Endothelial cell of umbilical vein (primary cell): ENCODE measurements around the gene SFTA2. TPM values are rescaled to one million over a fixed set of nuclear protein-coding genes. Genes with fewer than 3 reads are reported as not detected.

Source experiments
- BruUV-seq: library from RNA; stranded (reverse); fragments of 400-500 nt; replicated peaks from 2 replicates; lab custom pipeline; 2021; lab: Mats Ljungman, UMichigan
- CTCF ChIA-PET: fragments of 300-600, 350-600 bp; sonication (Branson Sonifier 250); formaldehyde crosslinking; loops from one replicate; lab custom pipeline; 2021; ENCODE audit warnings: antibody characterized with exemption, inconsistent platforms; lab: Charles Lee
- POLR2A ChIA-PET: fragments of 300-600, 350-600 bp; sonication (Branson Sonifier 250); formaldehyde crosslinking; loops from one replicate; lab custom pipeline; 2021; ENCODE audit warnings: antibody characterized with exemption, inconsistent platforms; lab: Charles Lee
- DNase-seq: peaks from one replicate; pipeline ENCODE4 v3.0.0-alpha.2; 2011; ENCODE audit warnings: low read depth, low spot score
- FAIRE-seq: peaks from 2 replicates; lab custom pipeline; 2011; peaks lifted over from hg19 to GRCh38; lab: Jason Lieb, UNC
- H2AFZ ChIP-seq: 2 replicates; pipeline ENCODE4 v1.6.0; 2012; ENCODE audit warnings: low read depth, low read length, control low read depth, inconsistent platforms
- H3K27ac ChIP-seq: 2 replicates; pipeline ENCODE4 v1.5.1; 2011; ENCODE audit warnings: low read depth, mild to moderate bottlenecking, control low read depth, low read length, moderate library complexity; ENCODE audit not compliant: insufficient read depth
- H3K27me3 ChIP-seq, 2 experiments: 2 replicates each; pipeline versions ENCODE4 v1.6.0 to v1.6.1; 2011; ENCODE audit warnings: low read length in 2 of 2, mixed read lengths in 1 of 2; ENCODE audit not compliant: control insufficient read depth in 2 of 2, insufficient read depth in 2 of 2
- H3K36me3 ChIP-seq, 2 experiments: 2 replicates in 1 of 2; 3 replicates in 1 of 2; pipeline ENCODE4 v1.5.1; 2011; ENCODE audit warnings: low read length in 2 of 2, mild to moderate bottlenecking in 1 of 2, moderate library complexity in 1 of 2; ENCODE audit not compliant: control insufficient read depth in 2 of 2, insufficient read depth in 2 of 2; ENCODE audit errors: extremely low read depth in 1 of 2
- H3K4me1 ChIP-seq: 3 replicates; pipeline ENCODE4 v1.5.1; 2011; ENCODE audit warnings: mild to moderate bottlenecking, low read length; ENCODE audit not compliant: control insufficient read depth, insufficient read depth; ENCODE audit errors: extremely low read depth
- H3K4me2 ChIP-seq: 2 replicates; pipeline ENCODE4 v1.6.1; 2011; ENCODE audit warnings: low read length, control low read depth, mixed read lengths; ENCODE audit not compliant: insufficient read depth
- H3K4me3 ChIP-seq, 3 experiments: fragments of 200-600 bp in 1 of 3; sonication (generic), shearing (Covaris generic) in 1 of 3; replicated peaks in 1 of 3; 2 replicates each; pipeline ENCODE4 v1.5.1; 2011 to 2016; ENCODE audit warnings: control low read depth in 3 of 3, low read length in 3 of 3, mild to moderate bottlenecking in 2 of 3, inconsistent platforms in 1 of 3, low read depth in 1 of 3, moderate library complexity in 1 of 3; ENCODE audit not compliant: insufficient read depth in 1 of 3
- H3K79me2 ChIP-seq: 2 replicates; pipeline ENCODE4 v1.6.0; 2012; ENCODE audit warnings: low read length, inconsistent platforms; ENCODE audit not compliant: control insufficient read depth, insufficient read depth
- H3K9ac ChIP-seq: replicated peaks from 2 replicates; pipeline ENCODE3; 2011; ENCODE audit warnings: low read length, control low read depth; ENCODE audit not compliant: insufficient read depth; ENCODE audit errors: extremely low read depth
- H3K9me1 ChIP-seq: replicated peaks from 3 replicates; pipeline ENCODE4 v1.6.0; 2011; ENCODE audit warnings: mild to moderate bottlenecking, low read length; ENCODE audit not compliant: control insufficient read depth, insufficient read depth; ENCODE audit errors: extremely low read depth
- H3K9me3 ChIP-seq: replicated peaks from 2 replicates; pipeline ENCODE4 v1.5.1; 2012; ENCODE audit warnings: low read length, inconsistent platforms; ENCODE audit not compliant: control insufficient read depth, insufficient read depth
- H4K20me1 ChIP-seq: replicated peaks from 2 replicates; pipeline ENCODE3; 2011; ENCODE audit warnings: mild to moderate bottlenecking, low read length; ENCODE audit not compliant: control insufficient read depth, insufficient read depth; ENCODE audit errors: extremely low read depth
- EZH2 ChIP-seq: IDR thresholded peaks from 2 replicates; pipeline ENCODE4 v1.6.1; 2012; ENCODE audit warnings: borderline replicate concordance, low read depth, mild to moderate bottlenecking, moderate library complexity, low read length, inconsistent platforms; ENCODE audit not compliant: severe bottlenecking
- FOS ChIP-seq: IDR thresholded peaks from 2 replicates; pipeline ENCODE4 v1.6.1; 2011; ENCODE audit warnings: mild to moderate bottlenecking, low read length, moderate library complexity, borderline replicate concordance; ENCODE audit not compliant: insufficient read depth
- GATA2 ChIP-seq: IDR thresholded peaks from 2 replicates; pipeline ENCODE4 v1.7.0; 2011; ENCODE audit warnings: low read depth, mild to moderate bottlenecking, moderate library complexity, mixed read lengths, low read length; ENCODE audit not compliant: insufficient read length, insufficient read depth
- JUN ChIP-seq: IDR thresholded peaks from 2 replicates; pipeline ENCODE4 v1.6.1; 2011; ENCODE audit warnings: borderline replicate concordance, low read depth; ENCODE audit not compliant: insufficient read length, insufficient read depth
- MAX ChIP-seq: IDR thresholded peaks from 2 replicates; pipeline ENCODE4 v1.6.1; 2011; ENCODE audit not compliant: insufficient read depth, insufficient read length
- MYC ChIP-seq: IDR thresholded peaks from one replicate; pipeline ENCODE4 v1.6.1; 2011; ENCODE audit warnings: mild to moderate bottlenecking, low read depth, low read length
- POLR2A ChIP-seq: IDR thresholded peaks from 2 replicates; pipeline ENCODE4 v1.6.1; 2012; ENCODE audit warnings: low read depth, mild to moderate bottlenecking, control low read depth, low read length
- POLR2AphosphoS5 ChIP-seq: IDR thresholded peaks from 2 replicates; pipeline ENCODE4 v1.6.1; 2012; ENCODE audit warnings: low read depth, mild to moderate bottlenecking, control low read depth, low read length, moderate library complexity; ENCODE audit not compliant: insufficient read depth
- dilution Hi-C: fragments of 300-500 bp; cut with MboI; formaldehyde crosslinking; loops from one replicate; pipeline ENCODE4 v1.15.0; 2019; ENCODE audit warnings: low sequenced_read_pairs; ENCODE audit not compliant: extremely low pct_ligation_motif_present
- intact Hi-C: fragments of 100-400 bp; cut with micrococcal nuclease; formaldehyde crosslinking; loops from one replicate; pipeline ENCODE4 v1.10.0; 2022
- polyA plus RNA-seq, 4 experiments: library from polyadenylated mRNA; depleted of rRNA in 3 of 4; stranded (reverse) in 3 of 4; unstranded in 1 of 4; fragments of >200 nt; gene quantifications; 2 replicates each; pipeline versions ENCODE4 v1.2.1 to v1.2.3, GENCODE V29; 2011 to 2012; ENCODE audit warnings: missing spikeins in 1 of 4
- total RNA-seq: library from RNA; stranded (reverse); gene quantifications from 2 replicates; pipeline ENCODE4 v1.2.3, GENCODE V29; 2021
- TF ChIP-seq, protein P1 (sequence below), 2 donors: IDR thresholded peaks; 1 replicate in 1 of 2; 2 replicates in 1 of 2; pipeline ENCODE4 v1.5.1; 2011; ENCODE audit warnings: low read length in 2 of 2, mild to moderate bottlenecking in 2 of 2, moderate library complexity in 2 of 2, control low read depth in 1 of 2, inconsistent platforms in 1 of 2, low read depth in 1 of 2; ENCODE audit not compliant: insufficient read depth in 1 of 2; ENCODE audit errors: extremely low read depth in 1 of 2

SFTA2 gene
- total and polyA plus RNA-seq, 2 donors (not counting 3 experiments of a cell fraction or from before 2014, with no cell fraction given): not detected

DNA sequence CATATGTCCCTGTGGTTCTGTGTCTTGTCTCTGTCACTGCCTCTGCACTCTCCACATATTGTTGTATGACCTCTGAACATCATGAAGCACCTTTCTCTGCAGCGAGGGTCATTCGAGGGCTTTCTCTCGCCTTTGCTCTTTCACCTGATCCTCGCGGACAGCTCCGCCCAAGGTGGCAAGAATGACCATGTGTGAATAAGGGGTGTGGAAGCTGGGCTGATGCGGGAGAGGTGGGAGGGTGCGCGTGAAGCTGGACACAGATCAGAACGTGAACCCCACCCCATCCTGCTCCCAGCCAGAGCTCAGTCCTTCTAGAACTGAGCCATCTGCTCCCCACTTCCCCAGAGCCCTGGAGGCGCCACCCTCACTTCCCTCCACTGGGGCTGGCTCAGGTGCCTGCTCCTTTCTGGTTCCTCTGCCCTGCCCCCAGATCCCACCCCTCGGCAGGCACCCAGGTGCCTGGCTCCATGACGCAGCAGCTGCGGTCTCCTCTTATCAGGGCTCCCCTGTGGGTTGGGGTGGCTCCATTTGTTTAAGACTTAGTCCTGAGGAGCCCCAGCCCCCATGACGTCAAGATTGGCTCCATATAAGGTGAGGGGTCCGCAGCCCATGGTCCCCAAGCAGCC lies 8.5 kb upstream of the SFTA2 start, which contains the start of gene MUCL3:
MUCL3 (plus strand) TSS at position 613 of the 626 bp plus-strand sequence. CDS start 27 bp downstream, outside the sequence.
- Histone ChIP-seq H3K79me2 (no peaks in the 10 kb centered on the region), H3K36me3 (no peaks in the 10 kb centered on the region), H3K9me3 (no peaks in the 10 kb centered on the region), H3K4me3 (no peak within 1 kb of the TSS), H3K9ac (no peak within 1 kb of the TSS), H3K4me1 (no peaks in the 10 kb centered on the region), H3K27ac (no peak within 1 kb of the TSS), H2AFZ (no peak within 1 kb of the TSS), H4K20me1 (no peaks in the 10 kb centered on the region), H3K27me3 (peaks cover 3 to 11% of the 10 kb centered on the region in 2 experiments), H3K9me1 (no peaks in the 10 kb centered on the region), H3K4me2 (no peak within 1 kb of the TSS)
- TF ChIP-seq FOS: no peak
- no peak for TF ChIP-seq JUN
- TF ChIP-seq MYC: no peak
- no peak for TF ChIP-seq EZH2
- no peak for TF ChIP-seq POLR2AphosphoS5
- no peak for TF ChIP-seq GATA2
- TF ChIP-seq POLR2A: no peak
- TF ChIP-seq MAX: no peak
- TF ChIP-seq, protein P1, sequence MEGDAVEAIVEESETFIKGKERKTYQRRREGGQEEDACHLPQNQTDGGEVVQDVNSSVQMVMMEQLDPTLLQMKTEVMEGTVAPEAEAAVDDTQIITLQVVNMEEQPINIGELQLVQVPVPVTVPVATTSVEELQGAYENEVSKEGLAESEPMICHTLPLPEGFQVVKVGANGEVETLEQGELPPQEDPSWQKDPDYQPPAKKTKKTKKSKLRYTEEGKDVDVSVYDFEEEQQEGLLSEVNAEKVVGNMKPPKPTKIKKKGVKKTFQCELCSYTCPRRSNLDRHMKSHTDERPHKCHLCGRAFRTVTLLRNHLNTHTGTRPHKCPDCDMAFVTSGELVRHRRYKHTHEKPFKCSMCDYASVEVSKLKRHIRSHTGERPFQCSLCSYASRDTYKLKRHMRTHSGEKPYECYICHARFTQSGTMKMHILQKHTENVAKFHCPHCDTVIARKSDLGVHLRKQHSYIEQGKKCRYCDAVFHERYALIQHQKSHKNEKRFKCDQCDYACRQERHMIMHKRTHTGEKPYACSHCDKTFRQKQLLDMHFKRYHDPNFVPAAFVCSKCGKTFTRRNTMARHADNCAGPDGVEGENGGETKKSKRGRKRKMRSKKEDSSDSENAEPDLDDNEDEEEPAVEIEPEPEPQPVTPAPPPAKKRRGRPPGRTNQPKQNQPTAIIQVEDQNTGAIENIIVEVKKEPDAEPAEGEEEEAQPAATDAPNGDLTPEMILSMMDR (IDR thresholded peaks at IDR 0.05; ENCODE audit: extremely low read depth in 1 of 2, insufficient read depth in 1 of 2, low read depth in 1 of 2, low read length in 2 of 2): no peak
- no peak for FAIRE-seq
- DNase-seq: no peak
- intact Hi-C loops (no loop called here), dilution Hi-C loops (no loop called here)
- no TSS peak for BruUV-seq
- ChIA-PET POLR2A (no interaction called here), CTCF (interaction anchor here (0.6 to 3.8 kb wide), 6 partner anchors 8 to 175 kb away, joined by 3 to 37 read pairs (median 6); partner anchors contain the start of genes PSORS1C1 and SFTA2)
